GM12892 (cell line): Measurements from ENCODE around the gene SARNP. TPM values are rescaled to one million over a fixed set of nuclear protein-coding genes. Genes with fewer than 3 reads are reported as not detected.
"Not testable (repeated sequence)": the region's sequence is repeated elsewhere in the genome, so short reads cannot be mapped to it uniquely, and the experiment has no call there.

ENCODE experiments used
- DNase-seq: peaks from one replicate; pipeline ENCODE4 v3.0.0; 2011; ENCODE audit not compliant: insufficient read length
- FAIRE-seq: peaks from 2 replicates; lab custom pipeline; 2011; peaks lifted over from hg19 to GRCh38; lab: Jason Lieb, UNC
- POLR2A ChIP-seq: IDR thresholded peaks from 2 replicates; pipeline ENCODE4 v1.6.1; 2011; ENCODE audit warnings: low read depth, low read length, control low read depth
- POLR2AphosphoS5 ChIP-seq: IDR thresholded peaks from 2 replicates; pipeline ENCODE4 v1.6.1; 2011; ENCODE audit warnings: low read depth, low read length, control low read depth
- TAF1 ChIP-seq: IDR thresholded peaks from 2 replicates; pipeline ENCODE4 v1.6.1; 2011; ENCODE audit warnings: low read depth, mild to moderate bottlenecking, control low read depth, low read length, borderline replicate concordance
- polyA plus RNA-seq: library from polyadenylated mRNA; unstranded; fragments of >200 nt; gene quantifications from one replicate; pipeline ENCODE4 v1.2.1, GENCODE V29; 2012; ENCODE audit warnings: missing spikeins, inconsistent platforms; ENCODE audit not compliant: missing spikeins

SARNP gene, protein sequence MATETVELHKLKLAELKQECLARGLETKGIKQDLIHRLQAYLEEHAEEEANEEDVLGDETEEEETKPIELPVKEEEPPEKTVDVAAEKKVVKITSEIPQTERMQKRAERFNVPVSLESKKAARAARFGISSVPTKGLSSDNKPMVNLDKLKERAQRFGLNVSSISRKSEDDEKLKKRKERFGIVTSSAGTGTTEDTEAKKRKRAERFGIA
- 133 TPM for polyA plus RNA-seq

DNA sequence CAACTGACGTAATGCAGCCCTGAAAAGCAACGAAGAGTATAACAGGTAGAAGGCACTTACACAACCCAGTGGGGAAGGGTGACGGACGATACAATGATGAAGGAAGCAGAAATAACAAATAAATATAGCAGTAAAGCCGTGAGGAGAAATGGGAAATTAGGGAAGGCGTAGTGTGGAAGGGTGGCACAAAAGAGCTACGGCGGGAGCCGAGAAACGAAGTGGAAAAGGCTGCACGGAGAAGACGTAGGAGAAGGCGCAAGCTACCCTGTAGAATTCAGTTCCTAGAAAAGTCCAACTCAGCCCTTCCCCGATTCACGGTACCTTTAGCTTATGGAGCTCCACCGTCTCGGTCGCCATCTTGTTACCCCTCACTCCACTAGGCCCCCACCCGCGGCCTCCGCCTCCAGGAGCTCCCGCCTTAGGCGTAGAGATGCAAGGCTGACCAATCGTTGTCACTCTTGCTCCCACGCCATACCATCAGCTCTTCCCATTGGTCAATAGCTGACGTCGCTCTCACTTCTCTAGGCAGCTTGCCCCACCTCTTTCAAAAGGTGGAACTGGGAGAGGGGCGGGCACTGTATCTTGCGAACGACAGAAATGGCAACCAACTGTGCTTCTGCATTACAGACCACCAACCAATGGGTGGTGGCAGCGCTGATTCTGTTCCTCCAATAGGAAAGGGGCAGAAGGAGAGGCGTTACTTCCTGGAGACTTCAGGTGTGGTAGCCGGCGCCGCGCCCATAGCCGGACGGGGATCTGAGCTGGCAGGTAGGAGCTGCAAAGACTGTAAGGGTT, at the start of gene SARNP, which contains the start of gene ORMDL2:
SARNP (minus strand) TSS at position 380 of the 795 bp plus-strand sequence; CDS start at position 357, 23 bp downstream.
ORMDL2 (plus strand) TSS at position 697 of the 795 bp plus-strand sequence. CDS start 959 bp downstream, outside the sequence.
- FAIRE-seq (peak; percentile 94), DNase-seq (peak; percentile 90)
- TF ChIP-seq POLR2A, result peak; percentile 81
- TF ChIP-seq TAF1, result peak; percentile 81; the same call in 1 of the 2 replicates
- TF ChIP-seq POLR2AphosphoS5, result peak; percentile 91

GRCh38 chr12:55866454-55867004, 49.0 kb upstream of the SARNP start:
- FAIRE-seq, DNase-seq: not testable (repeated sequence)

GRCh38 chr12:55865327-55865726, 47.8 kb upstream of the SARNP start:
- no peak for DNase-seq
- no peak for FAIRE-seq
- TF ChIP-seq POLR2AphosphoS5, result no peak
- TF ChIP-seq POLR2A, result no peak
- no peak for TF ChIP-seq TAF1

DNA sequence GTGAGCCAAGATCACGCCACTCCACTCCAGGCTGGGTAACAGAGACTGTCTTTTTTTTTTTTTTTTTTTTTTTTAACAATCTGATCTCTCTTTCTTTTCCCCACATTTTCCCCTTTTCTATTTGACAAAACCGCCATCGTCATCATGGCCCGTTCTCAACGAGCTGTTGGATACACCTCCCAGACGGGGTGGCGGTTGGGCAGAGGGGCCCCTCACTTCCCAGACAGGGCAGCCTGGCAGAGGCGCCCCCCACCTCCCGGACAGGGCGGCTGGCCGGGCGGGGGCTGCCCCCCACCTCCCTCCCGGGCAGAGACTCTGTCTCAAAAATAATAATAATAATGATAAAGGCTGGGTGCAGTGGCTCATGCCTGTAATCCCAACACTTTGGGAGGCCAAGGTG, 45.4 kb upstream of the SARNP start:
- DNase-seq, FAIRE-seq: not testable (repeated sequence)

GRCh38 chr12:55862286-55862685, 44.8 kb upstream of the SARNP start:
- no peak for TF ChIP-seq POLR2AphosphoS5
- no peak for TF ChIP-seq POLR2A
- no peak for TF ChIP-seq TAF1
- FAIRE-seq (no peak), DNase-seq (no peak)

- no peak for FAIRE-seq
- DNase-seq, result no peak
- no peak for TF ChIP-seq POLR2A
- no peak for TF ChIP-seq POLR2AphosphoS5
- no peak for TF ChIP-seq TAF1
Measured at GRCh38 chr12:55861871-55862270, 44.3 kb upstream of the SARNP start.

DNA sequence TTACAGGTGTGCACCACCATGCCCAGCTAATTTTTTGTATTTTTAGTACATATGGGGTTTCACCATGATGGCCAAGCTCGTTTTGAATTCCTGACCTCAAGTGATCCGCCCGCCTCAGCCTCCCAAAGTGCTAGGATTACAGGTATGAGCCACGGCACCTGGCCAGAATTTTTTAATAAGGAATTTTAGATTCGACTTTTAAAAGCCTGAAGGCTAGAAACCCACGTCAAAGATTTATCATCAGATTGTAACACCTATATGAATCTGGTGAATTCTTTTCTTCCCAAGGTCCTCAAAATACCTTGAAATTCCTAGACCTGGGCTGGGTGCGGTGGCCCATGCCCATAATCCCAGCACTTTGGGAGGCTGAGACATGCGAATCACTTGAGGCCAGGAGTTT, 43.9 kb upstream of the SARNP start:
- DNase-seq, result no peak
- FAIRE-seq, result no peak
- no peak for TF ChIP-seq POLR2A
- TF ChIP-seq TAF1, result no peak
- no peak for TF ChIP-seq POLR2AphosphoS5

DNA sequence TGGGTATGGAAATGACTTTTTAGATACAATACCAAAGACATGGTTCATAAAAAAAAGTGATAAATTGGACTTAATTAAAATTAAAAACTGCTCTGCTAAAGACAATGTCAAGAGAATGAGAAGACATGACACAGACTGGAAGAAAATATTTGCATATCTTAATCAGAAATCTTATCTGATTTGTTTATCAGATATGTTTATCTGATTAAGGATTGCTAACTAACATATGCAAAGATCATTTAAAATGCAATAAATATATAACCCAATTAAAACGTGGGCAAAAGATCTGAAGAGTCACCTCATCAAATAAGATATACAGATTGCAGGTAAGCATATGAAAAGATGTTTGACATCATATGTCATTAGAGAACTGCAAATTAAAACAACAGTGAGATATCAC, 35.2 kb upstream of the SARNP start:
- FAIRE-seq (no peak), DNase-seq (no peak)
- TF ChIP-seq TAF1, result no peak
- TF ChIP-seq POLR2AphosphoS5, result no peak
- TF ChIP-seq POLR2A, result no peak

DNA sequence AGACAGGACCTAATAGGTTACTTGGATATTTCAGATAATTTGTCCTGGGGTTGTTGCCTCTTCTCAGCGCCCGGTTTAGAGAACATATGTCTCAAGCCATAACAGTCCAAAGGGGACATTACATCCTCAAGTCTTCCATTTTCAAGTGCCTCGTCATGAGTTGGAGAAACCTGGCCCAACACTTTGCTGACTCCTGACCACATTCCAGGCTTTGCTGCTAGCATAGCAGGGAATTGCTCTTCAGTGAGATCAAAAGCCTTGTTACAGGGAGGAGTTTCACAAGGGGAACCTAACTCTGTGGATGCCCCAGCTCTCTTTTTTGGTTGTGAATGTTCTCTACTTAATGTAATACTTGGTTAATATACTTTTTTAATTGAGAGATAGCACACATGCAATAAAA, 33.4 kb upstream of the SARNP start:
- DNase-seq (no peak), FAIRE-seq (no peak)
- TF ChIP-seq POLR2A, result no peak
- no peak for TF ChIP-seq TAF1
- TF ChIP-seq POLR2AphosphoS5, result no peak

- FAIRE-seq (no peak), DNase-seq (no peak)
- TF ChIP-seq TAF1 (no peak), POLR2A (no peak), POLR2AphosphoS5 (no peak)
Measured at GRCh38 chr12:55850401-55850800, 32.9 kb upstream of the SARNP start.

DNA sequence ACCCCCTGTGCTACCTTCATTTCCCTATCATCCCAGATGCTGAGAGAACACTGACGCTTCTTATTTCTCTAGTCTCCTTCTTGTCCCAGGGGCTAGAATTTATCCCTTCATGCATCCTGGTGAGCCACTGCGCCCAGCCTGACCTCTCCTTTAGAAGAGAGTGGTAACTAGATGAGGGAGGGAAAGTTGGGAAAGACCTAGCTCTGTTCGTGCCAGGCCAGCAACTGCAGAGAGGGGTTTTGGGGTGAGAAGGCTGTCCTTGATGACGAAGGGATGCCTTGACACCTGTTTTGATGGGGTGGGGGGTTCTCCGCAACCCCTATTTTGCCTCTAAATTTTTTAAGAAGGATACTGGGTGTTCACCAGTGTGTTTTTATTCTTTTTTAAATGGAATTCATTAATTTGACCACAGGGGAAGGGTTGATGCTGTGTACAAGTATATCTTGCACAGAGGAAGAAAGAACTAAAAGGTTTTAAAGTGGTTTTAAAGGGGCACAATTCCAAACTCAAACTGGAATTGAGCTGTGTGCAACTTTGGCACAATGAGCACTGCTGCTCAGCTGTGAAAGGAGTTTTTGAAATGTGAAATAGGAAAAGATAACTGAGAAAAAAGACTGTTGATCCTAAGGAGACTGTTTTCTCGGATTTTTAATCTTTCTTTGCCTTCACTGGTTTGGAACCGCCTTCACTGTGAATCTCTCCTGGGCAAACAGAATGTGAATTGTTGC, 32.3 kb upstream of the SARNP start:
- FAIRE-seq (no peak), DNase-seq (no peak)
- no peak for TF ChIP-seq TAF1
- no peak for TF ChIP-seq POLR2AphosphoS5
- no peak for TF ChIP-seq POLR2A
